ENCODE data around the gene LSM14A. TPM values are rescaled to one million over a fixed set of nuclear protein-coding genes. Genes with fewer than 3 reads are reported as not detected.

LSM14A gene
- total RNA-seq (2022; extraction: Qiagen RNA extraction; ENCODE audit: low read depth), result 215 to 301 TPM (median 243 TPM) in 5 replicates

GRCh38 chr19:34171877-34172660 is at the start of gene LSM14A:
LSM14A (plus strand) TSS chr19:34172504; CDS start chr19:34172643, 139 bp downstream.

GRCh38 chr19:34254046-34254697 is 81.9 kb downstream of the LSM14A start, which contains the start of gene GARRE1:
GARRE1 (plus strand) TSS chr19:34254554; CDS start chr19:34300474, 45,920 bp downstream.

Other genes starting within 250 kb of the LSM14A start
- 9.5 to 14.0 TPM (median 12.8 TPM) in 5 replicates for gene GARRE1, start 82.0 kb downstream of the LSM14A start, total RNA-seq (2022; extraction: Qiagen RNA extraction; ENCODE audit: low read depth)
- 669 to 794 TPM (median 742 TPM) in 5 replicates for gene GPI, start 192.7 kb downstream of the LSM14A start, total RNA-seq (2022; extraction: Qiagen RNA extraction; ENCODE audit: low read depth)
- 27.4 to 35.9 TPM (median 33.8 TPM) in 5 replicates for gene PDCD2L, start 231.9 kb downstream of the LSM14A start, total RNA-seq (2022; extraction: Qiagen RNA extraction; ENCODE audit: low read depth)

All from A549 treated with DMSO at 1 μM for 4 hours (cell line).